GM08714 (cell line): ENCODE measurements around the gene TTF2.
"Not testable (repeated sequence)": the region's sequence is repeated elsewhere in the genome, so short reads cannot be mapped to it uniquely, and the experiment has no call there.

Experiments used
- H3K4me3 ChIP-seq: fragments of 200-500 bp; sonication (Bioruptor generic); 2 replicates; pipeline ENCODE4 v1.5.1; 2014; ENCODE audit warnings: mild to moderate bottlenecking, low read length, inconsistent platforms
- ZNF274 ChIP-seq: IDR thresholded peaks from 2 replicates; pipeline ENCODE4 v1.6.1; 2012; ENCODE audit warnings: mild to moderate bottlenecking, low read depth, low read length

TTF2 gene

DNA sequence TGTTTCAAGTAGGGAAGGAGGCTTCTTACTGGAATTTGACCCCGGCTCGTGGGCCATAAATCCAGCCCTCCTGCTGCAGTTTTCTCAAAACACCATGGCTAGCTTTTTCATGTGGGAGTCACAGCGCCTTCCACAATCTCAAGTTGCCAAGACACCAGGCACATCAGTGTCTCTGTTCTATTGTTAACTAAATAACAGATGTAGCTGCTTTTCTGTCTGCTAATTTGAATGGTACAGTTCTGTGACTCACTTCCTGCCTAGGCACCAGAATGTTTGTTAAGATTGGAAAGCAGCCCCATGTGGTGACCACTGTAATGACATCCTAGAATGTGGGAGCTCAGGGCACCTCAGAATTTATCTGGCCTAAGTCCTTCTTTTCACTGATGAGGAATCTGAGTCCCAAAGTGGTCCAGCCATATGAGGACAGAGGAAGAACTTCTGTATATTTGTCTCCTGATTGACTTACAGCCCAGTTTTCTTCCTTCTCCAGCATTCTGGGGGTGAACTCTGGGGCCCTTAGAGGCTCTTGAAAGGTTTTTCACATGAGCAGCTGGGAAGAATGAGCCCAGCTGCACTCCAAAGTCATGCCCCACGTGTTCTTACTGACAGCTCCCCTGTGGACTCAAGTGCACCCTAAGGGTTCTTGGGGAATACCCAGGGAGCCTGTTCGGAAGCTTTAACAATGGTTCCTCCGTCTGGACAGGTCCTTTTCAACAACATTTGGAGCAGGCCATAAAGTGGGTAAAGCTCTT, 33.9 kb downstream of the TTF2 start:
- H3K4me3 ChIP-seq = no peak overlapping the region
- TF ChIP-seq ZNF274 = no peak

DNA sequence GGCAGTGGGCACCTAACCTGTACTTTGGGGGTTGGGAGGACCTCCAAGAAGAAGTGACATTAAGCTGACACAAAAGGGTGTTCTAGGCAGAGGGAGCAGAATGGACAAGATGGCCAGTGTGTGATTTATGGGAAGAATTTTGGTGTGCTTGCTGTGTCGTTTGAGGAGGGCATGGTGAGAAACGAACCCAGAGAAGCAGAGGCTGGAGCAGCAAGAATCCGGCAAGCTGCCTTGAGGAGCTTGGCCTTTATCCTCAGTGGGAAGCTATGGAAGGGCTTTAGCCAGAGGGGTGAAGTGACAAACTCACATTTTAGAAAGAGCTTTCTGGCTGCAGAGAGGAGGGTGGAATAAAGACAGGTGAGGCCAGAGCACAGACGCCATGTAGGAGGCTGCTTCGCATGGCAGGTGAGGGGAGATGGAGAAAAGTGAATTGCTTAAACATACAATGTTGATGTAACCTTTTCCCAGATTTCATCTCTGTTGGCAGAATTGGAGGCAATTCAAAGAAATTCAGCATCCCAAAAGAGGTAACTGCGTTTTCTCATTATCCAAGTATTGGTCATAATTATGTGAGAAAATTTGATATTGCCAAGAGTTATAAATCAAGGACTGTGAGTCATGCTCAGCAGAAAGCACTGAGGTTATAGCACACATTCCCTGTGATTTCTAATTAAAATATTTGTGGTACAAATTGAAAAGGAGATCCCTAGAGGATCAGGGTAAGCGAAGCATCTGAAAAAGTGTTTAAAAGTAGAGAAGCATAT, 34.9 kb downstream of the TTF2 start:
- H3K4me3 ChIP-seq = no peak overlapping the region
- no peak for TF ChIP-seq ZNF274

GRCh38 chr1:117096951-117097408, 36.9 kb downstream of the TTF2 start:
- TF ChIP-seq ZNF274 = no peak
- H3K4me3 ChIP-seq = no peak overlapping the region

DNA sequence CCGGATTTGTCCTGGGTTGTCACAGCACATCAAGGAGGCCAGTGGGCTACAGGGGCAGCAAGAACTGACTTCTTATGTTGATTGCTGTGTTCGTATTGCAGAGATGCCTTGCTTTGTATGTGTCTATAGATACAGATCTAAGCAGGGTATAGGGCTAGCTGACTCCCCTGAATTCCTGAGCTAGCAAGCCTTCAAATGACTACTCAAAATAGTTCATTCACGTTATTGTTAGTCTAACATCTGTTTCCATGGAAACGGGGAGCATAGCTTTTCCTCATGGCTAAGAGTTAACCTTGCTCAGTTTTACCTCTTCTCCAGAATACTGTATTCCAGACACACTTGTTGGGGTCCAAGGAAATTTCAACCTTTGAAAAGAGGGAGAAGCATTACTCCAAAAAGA, 37.3 kb downstream of the TTF2 start:
- no peak overlapping the region for H3K4me3 ChIP-seq
- no peak for TF ChIP-seq ZNF274

DNA sequence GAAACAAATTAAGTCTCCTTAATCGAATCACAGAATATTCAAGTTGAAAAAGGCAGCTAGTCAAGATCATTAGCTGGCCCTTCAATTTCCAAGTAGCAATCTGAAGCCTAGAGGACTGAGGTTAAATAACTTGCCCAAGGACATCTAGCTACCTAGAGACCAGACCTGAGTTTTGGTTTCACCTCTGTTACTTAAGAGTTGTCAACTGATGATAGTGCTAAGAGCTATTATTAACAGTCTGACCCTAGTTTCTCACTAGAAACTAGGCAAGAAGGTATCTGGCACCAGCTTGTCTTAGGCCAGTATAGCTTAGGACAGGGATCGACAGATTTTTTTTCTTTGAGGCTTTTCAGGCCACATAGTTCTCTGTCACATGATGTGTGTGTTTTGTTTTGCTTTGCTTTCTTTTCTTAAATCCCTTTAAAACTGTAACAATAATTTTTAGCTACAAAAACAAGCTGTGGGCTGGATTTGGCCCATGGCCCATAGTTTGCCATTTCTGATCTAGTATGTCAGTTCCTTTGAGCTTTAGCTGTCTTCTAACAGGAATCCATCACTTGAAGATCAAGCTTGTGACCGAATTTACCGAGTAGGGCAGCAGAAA, 38.3 kb downstream of the TTF2 start:
- no peak for TF ChIP-seq ZNF274
- H3K4me3 ChIP-seq = no peak overlapping the region

GRCh38 chr1:117101334-117101733, 41.2 kb downstream of the TTF2 start:
- no peak overlapping the region for H3K4me3 ChIP-seq
- TF ChIP-seq ZNF274 = no peak

DNA sequence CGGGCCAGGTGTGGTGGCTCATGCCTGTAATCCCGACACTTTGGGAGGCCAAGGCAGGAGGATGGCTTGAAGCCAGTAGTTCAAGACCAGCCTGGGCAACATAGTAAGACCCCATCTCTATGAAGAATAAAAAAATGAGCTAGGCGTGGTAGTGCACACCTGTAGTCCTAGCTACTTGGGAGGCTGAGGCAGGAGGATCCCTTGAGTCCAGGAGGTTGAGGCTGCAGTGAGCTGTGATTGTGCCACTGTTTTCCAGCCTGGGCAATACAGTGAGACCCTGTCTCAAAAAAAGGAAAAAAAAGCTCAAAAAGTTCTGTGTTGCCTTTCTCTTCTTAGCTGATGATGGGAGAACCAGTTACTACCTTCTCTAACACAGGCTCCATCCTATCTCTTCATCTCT, 41.7 kb downstream of the TTF2 start:
- not testable (repeated sequence) for H3K4me3 ChIP-seq

- H3K4me3 ChIP-seq = no peak overlapping the region
- no peak for TF ChIP-seq ZNF274
Measured at GRCh38 chr1:117104986-117105385, 44.9 kb downstream of the TTF2 start.

DNA sequence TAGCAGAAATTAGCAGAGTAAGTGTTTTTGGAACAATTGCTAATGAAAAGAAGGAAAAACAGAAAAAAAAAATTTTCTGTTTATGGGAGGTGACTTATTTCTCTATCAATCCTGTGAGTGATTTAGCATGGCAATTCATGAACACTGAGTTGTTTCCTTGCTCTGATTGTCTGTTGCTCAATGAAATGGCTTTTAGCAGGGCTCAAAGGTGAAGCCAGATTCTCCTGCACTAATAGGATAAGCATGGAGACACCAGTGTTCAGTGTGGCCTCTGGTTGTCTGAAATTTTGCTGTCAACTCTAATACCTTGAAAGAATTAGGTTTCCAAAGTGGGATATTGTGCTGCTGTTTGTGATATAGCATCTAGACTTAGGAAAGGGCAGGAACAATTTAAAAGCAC, 45.6 kb downstream of the TTF2 start:
- no peak overlapping the region for H3K4me3 ChIP-seq
- TF ChIP-seq ZNF274 = no peak

DNA sequence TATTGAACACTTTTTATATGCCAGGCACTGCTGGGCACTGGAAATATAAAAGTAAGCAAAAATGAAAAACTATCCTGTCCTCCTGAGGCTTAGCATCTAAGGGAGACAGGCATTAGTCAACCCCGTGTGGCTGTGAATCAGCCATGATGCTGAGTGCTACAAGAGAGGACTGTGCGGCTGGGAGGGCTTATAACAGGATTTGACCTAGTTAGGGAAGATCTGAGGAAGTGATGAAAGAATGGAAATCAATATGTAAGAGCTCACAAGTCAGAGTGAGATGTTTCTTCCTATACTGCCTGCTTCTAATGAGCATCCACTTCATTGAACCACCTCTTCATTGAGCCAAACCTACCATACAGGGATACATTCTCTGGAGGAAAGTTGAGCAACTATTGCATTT, 46.4 kb downstream of the TTF2 start:
- no peak for TF ChIP-seq ZNF274
- H3K4me3 ChIP-seq = no peak overlapping the region

DNA sequence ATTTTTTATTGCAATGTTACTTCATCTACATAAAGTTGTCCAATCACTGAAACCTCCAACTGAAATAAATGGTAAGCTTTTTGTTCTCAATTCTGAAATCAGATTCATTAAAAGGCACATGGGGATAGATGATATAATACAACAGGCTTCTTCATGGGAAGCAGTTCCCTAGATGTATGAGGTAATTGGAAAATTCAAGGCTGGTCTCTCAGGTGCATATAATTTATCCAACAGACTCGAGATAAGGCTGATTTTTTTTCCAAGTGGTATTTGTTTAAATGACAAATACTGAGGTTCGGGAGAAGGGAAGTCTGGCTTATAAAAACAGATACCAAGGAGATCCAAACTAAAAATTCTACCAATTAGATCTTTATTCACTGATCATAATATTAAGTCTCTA, 47.2 kb downstream of the TTF2 start:
- H3K4me3 ChIP-seq = no peak overlapping the region
- no peak for TF ChIP-seq ZNF274

DNA sequence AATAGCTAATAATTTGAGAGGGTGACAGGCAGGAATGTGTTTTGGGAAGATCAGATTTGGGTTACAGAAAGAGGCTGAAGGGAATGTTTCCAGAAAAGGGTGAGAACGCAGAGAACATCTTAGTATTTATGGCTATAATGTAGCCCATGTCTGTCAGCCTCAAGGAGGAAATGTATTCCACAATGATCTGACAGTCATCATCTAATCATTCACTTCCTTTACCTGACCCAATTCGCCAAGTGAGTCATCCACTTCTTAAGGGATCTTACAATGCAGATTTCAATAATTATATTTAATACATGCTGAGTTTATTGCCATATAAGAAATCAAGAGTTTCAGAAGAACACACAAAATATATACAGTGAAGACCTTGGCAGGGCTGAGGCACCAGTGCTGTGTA, 50.6 kb downstream of the TTF2 start:
- H3K4me3 ChIP-seq = no peak overlapping the region
- TF ChIP-seq ZNF274 = no peak

DNA sequence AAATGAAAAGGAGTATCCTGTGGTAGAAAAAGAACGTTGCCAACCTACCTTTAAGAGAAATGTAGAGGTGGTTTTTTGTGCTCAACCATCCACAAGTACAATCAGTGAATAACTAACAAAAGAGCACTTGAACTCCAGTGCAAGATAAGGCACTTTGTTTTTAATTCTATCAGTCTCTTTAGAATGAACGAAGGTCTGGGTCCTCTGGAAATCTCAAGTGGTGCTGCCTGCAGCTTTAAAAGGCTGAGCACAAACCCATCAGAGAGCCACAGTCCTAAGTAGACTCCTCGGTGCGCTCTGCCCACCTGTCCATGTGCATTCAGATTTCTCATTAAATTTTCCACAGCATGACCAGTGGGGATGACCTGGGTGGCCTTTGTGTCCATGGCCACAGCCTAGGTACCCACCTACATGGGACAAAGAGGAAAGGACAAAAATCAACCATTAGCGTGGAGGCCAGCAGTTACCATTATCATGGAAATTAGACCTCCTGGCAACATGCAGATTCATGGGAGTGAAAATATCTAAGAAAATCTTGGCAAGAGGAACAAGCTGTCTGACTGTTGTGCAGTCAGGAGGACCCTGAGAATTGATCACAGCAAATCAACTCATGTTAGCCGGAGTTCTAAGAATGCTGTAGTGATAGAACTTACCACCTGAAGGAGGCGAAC, 52.1 kb downstream of the TTF2 start:
- TF ChIP-seq ZNF274 = no peak
- no peak overlapping the region for H3K4me3 ChIP-seq

DNA sequence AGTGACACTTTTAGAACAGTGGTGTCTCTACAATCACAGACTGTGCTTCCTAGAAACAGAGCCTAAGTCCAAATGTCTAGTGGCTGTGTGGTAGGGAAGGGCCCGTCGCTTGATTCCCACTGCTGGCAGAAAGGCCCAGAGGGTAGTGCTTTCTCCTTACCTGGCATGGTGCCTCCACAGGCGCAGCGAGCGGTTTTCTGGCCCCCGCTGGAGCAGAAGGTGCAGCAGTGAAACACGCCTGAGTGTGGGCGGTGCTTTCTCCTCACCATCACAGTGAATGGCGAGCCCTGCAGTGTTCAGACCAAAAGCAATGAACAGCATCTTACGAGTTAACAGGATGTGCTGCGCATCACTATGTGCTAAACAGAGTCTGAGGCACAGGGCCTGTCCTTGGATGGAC, 53.1 kb downstream of the TTF2 start:
- no peak overlapping the region for H3K4me3 ChIP-seq
- TF ChIP-seq ZNF274 = no peak
